Sigmoid colon (tissue), 7 donors: Measurements from ENCODE around the gene EIPR1. TPM values are rescaled to one million over a fixed set of nuclear protein-coding genes. Genes with fewer than 3 reads are reported as not detected.

Source experiments
- DNase-seq: peaks from one replicate; pipeline ENCODE4 v3.0.0-alpha.2; 2019
- H3K27ac ChIP-seq, 4 donors: fragments of 200-600 bp; sonication (generic); one replicate each; pipeline ENCODE4 v1.5.1; 2016 to 2019; ENCODE audit warnings: mild to moderate bottlenecking in 1 of 4
- H3K27me3 ChIP-seq, 3 donors: fragments of 200-600 bp; sonication (generic); one replicate each; pipeline ENCODE4 v1.5.1; 2019; ENCODE audit warnings: mild to moderate bottlenecking in 1 of 3
- H3K36me3 ChIP-seq, 4 donors: fragments of 200-600 bp; sonication (generic); one replicate each; pipeline ENCODE4 v1.5.1; 2016 to 2019
- H3K4me1 ChIP-seq, 4 donors: fragments of 200-600 bp; sonication (generic); one replicate each; pipeline ENCODE4 v1.5.1; 2017 to 2019
- H3K4me3 ChIP-seq, 4 donors: fragments of 200-600 bp; sonication (generic); one replicate each; pipeline ENCODE4 v1.5.1; 2017 to 2019; ENCODE audit warnings: mild to moderate bottlenecking in 2 of 4, moderate library complexity in 1 of 4
- H3K9me3 ChIP-seq, 4 donors: fragments of 200-600 bp in 3 of 4; sonication (generic) in 3 of 4; one replicate each; pipeline versions ENCODE4 v1.5.1 to v1.6.1; 2013 to 2019
- CTCF ChIP-seq, 4 experiments: fragments of 450-650 bp in 3 of 4; fragments of 200-600 bp in 1 of 4; IDR thresholded peaks; one replicate each; pipeline ENCODE4 v1.5.1; 2016 to 2019; ENCODE audit warnings: antibody characterized with exemption in 4 of 4, mild to moderate bottlenecking in 3 of 4, moderate library complexity in 2 of 4
- EP300 ChIP-seq, 4 donors: sonication (generic); formaldehyde crosslinking; IDR thresholded peaks; one replicate each; pipeline ENCODE4 v1.6.1; 2017; ENCODE audit warnings: antibody characterized with exemption in 4 of 4
- POLR2A ChIP-seq, 2 donors: fragments of 450-650 bp; IDR thresholded peaks; one replicate each; pipeline ENCODE4 v1.6.1; 2016; ENCODE audit warnings: antibody characterized with exemption in 2 of 2, mild to moderate bottlenecking in 2 of 2, moderate library complexity in 2 of 2
- POLR2AphosphoS5 ChIP-seq, 4 donors: sonication (generic); formaldehyde crosslinking; IDR thresholded peaks; one replicate each; pipeline ENCODE4 v1.6.1; 2017; ENCODE audit warnings: antibody characterized with exemption in 4 of 4
- WGBS, 2 donors: extraction: QIAGEN DNeasy Blood & Tissue Kit; methylation state at CpG; one replicate each; pipeline ENCODE4 v1.1.7; 2013; 5-methylcytosine and 5-hydroxymethylcytosine counted together
- intact Hi-C: fragments of 100-400 bp; cut with DNase I; formaldehyde crosslinking; loops from one replicate; pipeline ENCODE4 v1.15.1; 2023
- polyA plus RNA-seq, 3 donors: library from polyadenylated mRNA; stranded (reverse); fragments of 200-250 nt; gene quantifications; one replicate each; pipeline ENCODE4 v1.2.3, GENCODE V29; 2013
- total RNA-seq, 4 donors: library from RNA; depleted of rRNA; stranded (reverse); fragments of >200 nt; gene quantifications; one replicate each; pipeline ENCODE4 v1.1.0, GENCODE V29; 2016
- donor health status: healthy with polysubstance abuse.
- donor health status: Bipolar disorder and iron deficiency.
- donor health status: healthy.

EIPR1 gene
- total and polyA plus RNA-seq, 7 donors: 12.2 to 27.0 (median 20.0) TPM

- H3K36me3 ChIP-seq: peaks cover 0 to 25% (median 11%) of the 10 kb centered on the region in 4 donors
- no peaks in the 10 kb centered on the region for H3K27me3 ChIP-seq
- DNase-seq: no peak
- no peak overlapping the region for H3K4me3 ChIP-seq
- intact Hi-C loops: no loop called here
- TF ChIP-seq CTCF (IDR thresholded peaks at IDR 0.05) (no peak), POLR2AphosphoS5 (IDR thresholded peaks at IDR 0.05) (no peak), EP300 (IDR thresholded peaks at IDR 0.05) (no peak), POLR2A (IDR thresholded peaks at IDR 0.05) (no peak)
- no peak overlapping the region for H3K27ac ChIP-seq
- WGBS, 2 donors: 94 to 96% methylated on average over 11 of the region's 11 CpGs
- H3K4me1 ChIP-seq: no peaks in the 10 kb centered on the region
- H3K9me3 ChIP-seq: no peaks in the 10 kb centered on the region
These were observed 179.5 kb downstream of the EIPR1 start for GRCh38 chr2:3198119-3198518.

GRCh38 chr2:3197308-3197707 lies 180.3 kb downstream of the EIPR1 start:
- WGBS, 2 donors: 79% methylated on average over 12 of the region's 12 CpGs

GRCh38 chr2:3196716-3197115 lies 180.9 kb downstream of the EIPR1 start:
- H3K27ac ChIP-seq: no peak overlapping the region
- DNase-seq: peak; percentile 38
- TF ChIP-seq POLR2AphosphoS5 (IDR thresholded peaks at IDR 0.05) (no peak), EP300 (IDR thresholded peaks at IDR 0.05) (no peak), CTCF (IDR thresholded peaks at IDR 0.05) (no peak), POLR2A (IDR thresholded peaks at IDR 0.05) (no peak)
- H3K4me3 ChIP-seq: no peak overlapping the region
- H3K36me3 ChIP-seq: peaks cover 0 to 40% (median 12%) of the 10 kb centered on the region in 4 donors
- no peaks in the 10 kb centered on the region for H3K27me3 ChIP-seq
- H3K4me1 ChIP-seq: no peaks in the 10 kb centered on the region
- no peaks in the 10 kb centered on the region for H3K9me3 ChIP-seq
- intact Hi-C loops: no loop called here
- WGBS, 2 donors: 92 to 95% methylated on average over 16 of the region's 16 CpGs

More at GRCh38 chr2:3197308-3197707, 180.3 kb downstream of the EIPR1 start:
- no peaks in the 10 kb centered on the region for H3K4me1 ChIP-seq
- intact Hi-C loops: no loop called here
- no peaks in the 10 kb centered on the region for H3K27me3 ChIP-seq
- H3K27ac ChIP-seq: no peak overlapping the region
- H3K4me3 ChIP-seq: no peak overlapping the region
- no peaks in the 10 kb centered on the region for H3K9me3 ChIP-seq
- peaks cover 0 to 34% (median 12%) of the 10 kb centered on the region in 4 donors for H3K36me3 ChIP-seq
- TF ChIP-seq CTCF (IDR thresholded peaks at IDR 0.05) (no peak), POLR2AphosphoS5 (IDR thresholded peaks at IDR 0.05) (no peak), POLR2A (IDR thresholded peaks at IDR 0.05) (no peak), EP300 (IDR thresholded peaks at IDR 0.05) (no peak)
- peak; percentile 46 for DNase-seq

- TF ChIP-seq POLR2AphosphoS5 (IDR thresholded peaks at IDR 0.05) (no peak), CTCF (IDR thresholded peaks at IDR 0.05) (no peak), POLR2A (IDR thresholded peaks at IDR 0.05) (no peak), EP300 (IDR thresholded peaks at IDR 0.05) (no peak)
- 76 to 89% methylated on average over 21 of the region's 21 CpGs for WGBS, 2 donors
- DNase-seq: no peak
- Histone ChIP-seq H3K4me1 (no peaks in the 10 kb centered on the region), H3K9me3 (no peaks in the 10 kb centered on the region), H3K27me3 (no peaks in the 10 kb centered on the region), H3K27ac (no peak overlapping the region), H3K36me3 (peaks cover 0 to 45% (median 12%) of the 10 kb centered on the region in 4 donors), H3K4me3 (no peak overlapping the region)
- intact Hi-C loops: no loop called here
These were observed 181.8 kb downstream of the EIPR1 start for GRCh38 chr2:3195641-3196476.
